CD4-positive, alpha-beta T cell treated with Interleukin-15 for 1 hour (primary cell): ENCODE data around the gene TXNL1.
"Not testable (repeated sequence)": the region's sequence is repeated elsewhere in the genome, so short reads cannot be mapped to it uniquely, and the experiment has no call there.

Experiments
- DNase-seq: peaks from one replicate; pipeline ENCODE4 v3.0.0-alpha.2; 2020

TXNL1 gene

DNA sequence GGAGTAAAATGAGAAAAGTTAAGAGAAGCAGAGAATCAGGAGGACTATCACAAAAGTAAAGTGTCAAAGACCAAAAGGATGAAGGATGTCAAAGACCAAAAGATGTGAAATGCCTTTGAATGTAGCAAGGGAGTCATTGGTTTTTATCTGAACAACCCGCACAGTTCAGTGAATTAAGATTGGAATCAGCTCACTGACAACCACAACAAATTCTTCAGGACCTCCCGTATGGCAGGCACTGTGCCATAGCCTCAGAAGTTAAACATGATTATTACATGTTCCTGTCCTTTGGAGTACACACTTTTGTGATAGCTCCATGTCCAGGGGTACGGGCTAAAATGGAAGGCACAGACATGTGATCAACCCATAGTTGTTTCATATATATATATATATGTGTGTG, 5.0 kb upstream of the TXNL1 start:
- DNase-seq = no peak

DNA sequence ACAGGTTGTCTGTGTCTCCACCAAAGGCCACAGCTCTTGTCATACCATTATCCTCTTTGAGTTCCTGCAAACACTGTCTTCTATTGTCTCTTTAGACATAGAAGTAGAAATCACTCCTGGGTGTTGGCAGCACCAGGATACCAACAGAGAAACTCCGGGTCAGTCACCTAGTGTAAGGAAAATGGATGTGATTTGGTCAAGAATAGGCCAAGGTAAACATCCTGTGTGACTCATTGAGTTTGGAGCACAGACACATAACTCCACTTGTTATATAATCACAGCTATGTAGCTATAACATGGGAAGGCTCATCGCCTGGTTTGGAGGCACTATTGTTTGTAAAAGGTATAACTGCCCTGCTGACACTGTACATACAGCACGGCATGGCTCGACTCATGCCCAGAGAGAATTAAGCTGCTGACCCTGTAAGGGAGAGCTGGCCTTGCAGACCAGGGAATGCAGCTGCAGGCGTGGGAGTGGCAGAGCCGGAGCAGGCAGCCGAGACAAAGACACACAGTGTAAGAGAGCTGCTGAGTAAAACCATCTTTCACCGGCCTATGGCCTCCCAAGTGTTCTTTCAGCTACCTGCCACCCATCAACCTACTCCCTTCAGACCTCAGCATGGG, 3.4 kb upstream of the TXNL1 start:
- no peak for DNase-seq

DNA sequence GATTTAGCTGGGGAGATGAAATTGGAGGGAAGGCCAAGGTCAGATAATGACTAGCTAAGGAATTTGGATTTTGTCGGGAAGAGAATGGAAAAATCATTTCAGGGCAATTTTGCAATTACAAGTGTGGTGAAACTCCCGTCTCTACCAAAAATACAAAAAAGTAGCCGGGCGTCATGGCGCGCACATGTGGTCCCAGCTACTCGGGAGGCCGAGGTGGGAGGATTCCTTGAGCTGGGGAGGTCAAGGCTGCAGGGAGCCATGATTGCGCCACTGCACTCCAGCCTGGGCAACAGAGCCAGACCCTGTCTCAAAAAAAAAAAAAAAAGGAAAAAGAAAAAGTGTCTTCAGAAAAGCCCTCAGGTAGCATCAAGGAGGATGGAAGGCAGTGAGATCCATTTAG, 1.2 kb upstream of the TXNL1 start:
- DNase-seq = no peak

DNA sequence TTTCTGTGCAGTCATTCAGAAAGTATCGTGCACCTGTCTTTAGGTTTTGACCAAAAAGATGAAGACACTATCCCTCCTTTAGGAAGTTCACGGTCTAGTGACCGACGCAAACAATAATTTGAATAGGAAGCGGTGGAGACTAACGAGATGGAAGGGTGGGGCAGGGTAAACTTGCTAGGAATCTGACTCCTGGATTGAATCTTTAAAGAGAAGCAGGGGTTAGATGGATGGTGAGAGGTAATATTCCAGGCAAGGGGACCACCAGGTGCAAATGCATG, 651 bp upstream of the TXNL1 start:
- DNase-seq = no peak

DNA sequence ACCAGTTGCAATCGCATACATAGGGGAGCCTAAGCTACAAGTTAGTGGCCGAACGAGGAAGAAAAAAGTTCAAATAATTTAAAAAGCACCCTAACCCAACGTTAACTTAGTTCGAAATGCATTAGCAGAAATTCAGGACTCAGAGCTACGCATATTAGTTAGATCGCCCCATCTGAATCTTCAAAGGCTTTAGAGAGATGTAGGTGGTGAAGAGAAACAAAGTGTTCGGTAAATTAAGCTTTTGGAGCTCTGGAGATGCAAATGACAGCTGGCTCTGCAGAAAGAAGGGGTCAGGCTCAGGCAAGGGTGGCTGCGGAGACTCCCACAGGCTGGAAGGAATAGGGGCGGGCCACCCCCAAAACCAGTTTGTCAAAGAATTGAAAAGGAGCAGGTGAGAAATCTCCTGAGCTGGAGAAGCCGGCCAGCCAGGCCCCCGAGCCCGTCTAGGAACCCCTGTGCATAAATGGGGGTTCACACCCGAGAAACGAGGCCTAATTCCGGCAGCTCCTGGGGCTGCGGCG, 621 bp downstream of the TXNL1 start:
- DNase-seq = no peak

DNA sequence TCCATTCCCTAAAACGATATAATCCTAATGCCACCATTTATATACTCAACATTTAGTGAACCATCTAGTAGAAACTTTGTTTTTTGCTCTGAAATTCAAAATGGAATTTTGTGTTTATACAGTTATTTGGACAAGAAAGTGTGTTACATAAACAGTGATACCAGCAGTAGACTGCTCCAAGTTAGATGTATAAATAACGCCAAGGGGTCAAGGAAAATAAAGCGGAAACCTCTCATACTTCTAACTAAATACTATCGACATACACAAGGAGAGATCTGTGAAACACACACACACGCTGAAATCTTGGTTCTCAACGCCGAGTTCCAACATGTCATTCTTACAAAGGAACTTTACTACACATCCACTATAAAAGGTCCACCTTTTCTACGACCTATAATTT, 1.2 kb downstream of the TXNL1 start:
- no peak for DNase-seq

DNA sequence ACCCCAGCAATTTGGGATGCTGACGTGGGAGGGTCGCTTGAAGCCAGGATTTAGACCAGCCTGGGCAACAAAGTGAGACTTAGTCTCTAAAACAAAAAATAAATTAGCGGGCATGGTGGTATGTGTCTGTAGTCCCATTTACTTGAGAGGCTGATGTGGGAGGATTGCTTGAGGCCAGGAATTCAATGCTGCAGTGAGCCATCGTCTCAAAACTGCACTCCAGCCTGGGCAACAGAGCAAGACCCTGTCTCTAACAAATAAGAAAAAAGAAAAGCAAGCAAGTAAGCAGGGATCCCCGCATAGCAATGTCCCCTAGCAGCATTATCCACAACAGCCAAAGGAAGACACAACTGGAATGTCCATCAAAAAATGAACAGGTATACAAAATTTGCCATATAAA, 3.4 kb downstream of the TXNL1 start:
- no peak for DNase-seq

DNA sequence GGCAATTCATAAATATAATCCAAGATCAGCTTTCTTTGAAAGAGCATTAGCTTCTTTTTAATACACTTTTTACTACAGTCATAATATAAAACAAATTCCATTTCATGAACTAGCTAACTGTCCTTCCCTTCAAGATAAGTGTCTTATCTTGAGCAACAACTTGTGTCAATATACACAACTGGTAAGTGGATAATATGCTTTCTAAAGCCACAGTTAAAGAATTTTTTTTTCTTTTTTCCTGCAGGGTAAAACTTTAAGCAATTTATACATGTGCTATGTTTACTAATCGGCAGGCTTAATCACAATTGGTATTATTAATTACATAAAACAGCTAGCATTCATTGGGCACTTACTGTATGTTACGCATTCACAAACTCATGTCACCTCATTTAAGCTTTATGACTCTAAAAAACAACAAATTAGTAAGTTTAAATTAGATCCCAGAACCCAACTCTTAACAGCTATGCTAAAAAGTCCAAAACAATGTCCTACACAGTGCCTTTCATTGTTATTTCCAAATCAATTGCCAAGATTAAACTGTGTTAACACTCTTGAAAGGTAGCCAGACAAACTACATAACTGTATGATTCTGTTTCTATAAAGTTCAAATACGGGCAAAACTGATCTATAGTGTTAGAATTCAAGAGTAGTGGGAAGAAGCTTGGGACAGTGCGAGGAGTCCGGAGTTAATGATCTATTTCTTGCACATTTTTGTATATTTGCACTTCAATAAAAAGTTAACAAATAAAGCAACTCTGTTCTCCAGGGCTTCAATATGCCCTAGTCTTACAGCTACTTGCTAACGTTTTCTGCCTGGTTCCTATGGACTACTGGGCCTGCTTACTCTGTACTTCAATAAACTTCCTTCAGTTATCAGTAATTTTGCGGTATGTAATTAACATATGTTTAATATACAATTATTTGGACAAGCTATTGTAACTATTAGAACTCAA, 6.0 kb downstream of the TXNL1 start:
- DNase-seq = no peak

DNA sequence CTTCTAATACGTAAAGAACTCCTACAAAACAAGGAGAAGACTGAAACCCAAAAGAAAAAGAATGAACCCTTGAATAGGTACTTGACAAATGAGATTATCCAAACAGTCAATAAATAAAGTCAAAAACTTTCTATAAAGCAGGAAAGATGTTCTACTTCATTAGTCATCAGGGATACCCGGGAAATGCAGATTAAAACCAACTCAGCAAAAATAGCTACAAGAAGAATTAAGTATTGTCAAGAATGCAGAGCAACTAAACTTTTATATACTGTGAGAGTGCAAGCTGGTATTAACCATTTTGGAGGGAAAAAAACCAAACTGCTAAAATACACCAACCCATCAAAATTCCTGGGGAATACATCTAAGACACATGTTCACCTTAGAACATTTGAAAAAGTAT, 10.4 kb downstream of the TXNL1 start:
- DNase-seq = no peak

DNA sequence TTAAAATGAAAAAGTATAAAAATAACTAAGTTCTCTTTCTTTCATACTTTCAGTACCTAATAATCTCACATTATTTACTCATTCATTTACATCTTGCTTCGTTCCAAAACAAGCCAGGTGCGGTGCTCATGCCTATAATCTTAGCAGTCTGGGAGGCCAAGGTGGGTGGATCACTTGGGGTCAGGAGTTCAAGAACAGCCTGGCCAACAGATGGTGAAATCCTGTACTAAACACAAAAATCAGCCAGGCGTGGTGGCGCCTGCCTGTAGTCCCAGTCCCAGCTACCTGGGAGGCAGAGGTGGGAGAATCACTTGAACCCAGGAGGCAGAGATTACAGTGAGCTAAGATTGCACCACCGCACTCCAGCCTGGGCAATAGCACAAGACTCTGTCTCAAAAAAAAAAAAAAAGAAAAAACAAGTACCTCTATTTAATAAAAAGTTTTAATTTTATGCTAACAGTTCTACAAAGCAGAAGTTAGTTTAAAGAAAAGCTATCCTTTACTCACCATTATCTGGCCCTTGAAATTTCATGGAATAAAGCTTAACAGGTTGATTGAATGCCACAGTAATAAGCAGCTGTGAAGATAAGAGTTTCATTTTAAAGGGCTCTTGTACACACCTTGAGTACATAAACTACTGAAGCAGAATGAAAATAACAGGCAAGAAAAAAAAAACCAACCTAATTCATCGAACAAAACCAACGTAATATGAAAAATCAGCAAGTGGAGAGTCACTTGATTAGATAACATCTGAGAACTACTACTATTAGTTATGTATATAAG, 22.5 kb downstream of the TXNL1 start:
- DNase-seq = no peak

DNA sequence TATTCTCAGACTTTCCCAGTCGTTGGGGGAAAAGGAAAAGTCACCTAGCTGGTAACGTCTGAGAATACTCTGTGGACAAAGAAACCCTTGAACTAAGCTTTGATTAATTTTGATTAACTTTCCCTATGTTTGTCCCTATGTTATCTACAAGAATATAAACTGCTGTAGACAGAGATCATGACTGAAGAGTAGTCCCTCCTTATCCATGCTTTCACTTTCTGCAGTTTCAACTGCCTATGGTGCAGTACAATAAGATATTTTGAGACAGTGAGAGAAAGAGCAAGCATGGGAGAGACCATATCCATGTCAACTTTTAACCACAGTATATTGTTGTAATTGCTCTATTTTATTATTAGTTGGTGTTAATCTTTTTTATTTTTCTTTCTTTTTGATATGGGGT, 31.8 kb downstream of the TXNL1 start:
- no peak for DNase-seq

DNA sequence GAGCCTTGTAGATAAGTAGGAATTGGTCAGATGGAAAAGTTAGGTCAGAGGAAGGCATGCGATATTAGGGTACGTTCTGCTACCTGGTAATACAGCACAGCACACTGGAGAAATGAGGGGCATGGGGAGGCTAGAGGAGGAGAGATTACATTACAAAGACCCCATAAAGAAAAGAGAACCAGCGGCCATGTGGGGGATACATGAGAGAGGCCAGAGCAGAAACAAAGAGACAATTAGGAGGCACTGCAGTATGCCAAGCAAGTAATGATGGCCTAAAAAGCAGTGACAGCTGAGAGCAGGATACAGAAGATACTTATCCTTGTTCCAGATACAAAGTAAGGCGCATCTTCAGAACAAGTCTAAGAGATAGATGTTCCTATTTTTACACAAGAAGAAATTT, 40.0 kb downstream of the TXNL1 start:
- DNase-seq = no peak

DNA sequence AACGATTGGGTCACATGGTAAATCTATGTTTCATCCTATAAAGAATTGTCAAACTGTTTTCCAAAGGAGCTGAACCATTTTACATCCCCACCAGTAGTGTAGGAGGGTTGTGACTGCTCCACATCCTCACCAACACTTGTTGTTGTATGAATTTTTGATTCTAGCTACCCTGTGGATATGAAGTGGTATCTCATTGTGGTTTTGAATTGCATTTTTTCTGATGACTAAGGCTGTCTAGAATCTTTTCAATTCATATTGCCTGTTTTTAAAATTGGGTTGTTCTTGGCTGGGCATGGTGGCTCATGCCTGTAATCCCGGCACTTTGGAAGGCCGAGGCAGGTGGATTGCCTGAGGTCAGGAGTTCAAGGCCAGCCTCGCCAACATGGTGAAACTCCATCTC, 44.5 kb downstream of the TXNL1 start:
- DNase-seq = no peak

DNA sequence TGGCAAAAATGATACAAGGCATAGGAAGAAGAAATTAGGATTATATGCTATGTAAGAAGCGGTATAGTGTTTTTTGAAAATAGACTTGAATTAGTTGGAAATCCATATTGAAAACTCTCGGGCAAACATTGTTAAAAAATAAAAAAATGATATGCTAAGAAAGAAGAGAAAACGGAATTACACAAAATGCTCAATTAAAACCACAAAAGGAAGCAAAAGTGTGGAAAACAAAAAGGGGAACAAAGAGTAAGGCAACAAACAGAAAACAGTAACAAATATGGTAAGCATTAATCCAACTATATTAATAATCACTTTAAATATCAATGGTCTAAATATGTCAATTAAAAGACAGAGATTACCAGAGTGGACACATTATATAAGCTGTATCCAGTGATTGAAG, 58.4 kb downstream of the TXNL1 start:
- no peak for DNase-seq

DNA sequence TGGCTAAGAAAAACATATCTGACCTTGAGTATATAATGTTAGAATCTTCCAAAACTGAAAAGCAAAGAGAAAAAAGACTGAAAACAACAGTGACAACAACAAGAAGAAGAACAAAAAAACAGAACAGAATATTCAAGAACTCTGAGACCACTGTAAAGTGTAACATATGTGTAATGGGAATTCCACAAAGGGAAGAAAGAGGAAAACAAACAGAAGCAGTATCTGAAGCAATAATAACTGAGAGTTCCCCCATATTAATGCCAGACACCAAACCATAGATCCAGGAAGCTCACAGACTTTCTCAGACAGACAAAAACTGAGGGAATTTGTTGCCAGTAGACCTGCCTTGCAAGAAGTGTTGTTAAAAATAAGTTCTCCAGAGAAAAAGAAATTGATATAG, 58.9 kb downstream of the TXNL1 start:
- no peak for DNase-seq

DNA sequence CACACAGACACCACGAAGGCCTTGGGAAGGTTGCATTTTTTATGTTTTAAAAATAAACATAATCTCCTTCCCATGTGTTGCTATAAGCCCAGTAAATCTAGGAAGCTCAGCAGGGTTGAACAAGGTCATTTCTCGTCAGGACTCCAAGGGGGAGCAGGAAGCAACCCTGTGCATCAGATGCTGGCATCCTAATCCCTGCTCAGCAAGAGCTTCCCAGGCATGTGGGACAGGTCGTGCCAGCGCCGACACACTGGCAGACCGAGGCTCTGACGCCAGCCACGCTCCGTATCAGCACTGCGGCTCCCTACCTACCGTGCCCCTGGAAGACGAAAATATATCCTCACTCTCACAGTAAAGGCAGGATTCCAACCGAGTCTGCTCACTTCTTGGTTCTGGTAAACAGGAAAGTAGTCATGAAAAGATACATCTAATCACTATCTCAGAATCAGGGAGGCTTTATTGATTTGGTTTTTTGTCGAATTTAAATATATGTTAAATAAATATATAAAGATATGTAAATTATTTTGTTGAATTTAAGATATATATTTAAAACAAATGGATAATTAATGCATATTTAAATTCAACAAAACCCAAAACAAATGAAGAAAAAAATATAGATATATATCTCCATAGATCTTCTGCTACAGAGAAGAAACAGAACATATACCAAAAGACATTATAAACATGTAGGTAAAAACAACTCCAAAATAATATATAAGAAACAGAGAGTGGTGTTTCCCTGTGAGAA, 61.4 kb downstream of the TXNL1 start:
- no peak for DNase-seq

DNA sequence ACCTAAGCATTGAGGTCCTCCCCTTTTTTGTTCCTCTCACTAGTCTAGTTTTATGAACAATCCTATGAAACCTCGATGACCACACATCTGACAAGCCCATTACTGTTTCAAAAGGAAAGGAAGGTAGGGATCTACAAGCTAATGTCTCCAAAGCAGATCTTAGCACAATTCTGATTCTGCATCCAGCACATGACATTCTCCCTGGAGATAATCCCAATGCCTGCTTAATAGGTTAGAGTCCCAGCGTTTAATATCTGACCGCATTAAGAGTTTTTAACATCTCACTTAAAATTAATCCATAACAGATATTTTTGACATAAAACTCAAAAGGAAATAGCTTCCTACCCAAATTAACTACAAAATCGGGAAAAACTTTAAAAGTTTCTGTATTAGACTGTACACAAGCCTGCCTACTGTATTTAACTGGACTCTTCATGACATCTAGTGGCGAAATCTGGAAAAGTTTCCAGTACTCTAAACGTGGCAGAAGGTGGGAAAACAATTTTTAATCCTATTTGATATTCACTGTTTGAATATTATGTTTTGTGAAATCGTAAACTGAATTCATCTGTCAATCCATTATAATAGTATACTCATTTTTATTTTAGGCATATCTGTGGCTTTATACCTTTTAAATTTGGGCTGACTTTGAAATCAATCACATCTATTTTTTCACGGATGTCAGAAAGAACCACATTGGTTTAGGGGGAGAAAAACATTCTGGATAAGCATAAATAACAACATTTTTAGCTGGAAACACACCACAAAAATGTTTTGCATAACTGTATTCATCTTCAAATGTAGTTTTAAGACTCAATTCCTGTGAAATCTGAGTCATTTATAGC, 62.4 kb downstream of the TXNL1 start:
- DNase-seq = no peak

DNA sequence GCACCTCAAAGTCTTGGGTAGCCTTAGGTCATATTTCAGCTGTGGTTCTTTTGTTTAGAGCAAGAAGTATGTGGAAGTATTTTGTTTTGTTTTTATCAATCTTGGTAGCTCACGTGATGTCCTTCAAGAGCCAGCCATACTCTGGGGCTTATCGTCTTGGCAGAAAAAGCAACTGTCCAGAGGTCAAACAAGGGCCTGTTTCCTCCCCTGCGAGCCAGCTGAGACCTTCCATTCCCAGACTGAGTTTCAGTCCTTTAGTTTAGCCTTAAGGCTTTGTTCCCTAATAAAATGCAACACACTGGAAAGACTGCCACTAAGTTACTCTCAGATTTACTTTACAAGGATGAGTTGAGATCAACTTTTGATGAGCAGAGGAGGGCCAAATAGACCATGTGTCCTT, 63.5 kb downstream of the TXNL1 start:
- DNase-seq = no peak

DNA sequence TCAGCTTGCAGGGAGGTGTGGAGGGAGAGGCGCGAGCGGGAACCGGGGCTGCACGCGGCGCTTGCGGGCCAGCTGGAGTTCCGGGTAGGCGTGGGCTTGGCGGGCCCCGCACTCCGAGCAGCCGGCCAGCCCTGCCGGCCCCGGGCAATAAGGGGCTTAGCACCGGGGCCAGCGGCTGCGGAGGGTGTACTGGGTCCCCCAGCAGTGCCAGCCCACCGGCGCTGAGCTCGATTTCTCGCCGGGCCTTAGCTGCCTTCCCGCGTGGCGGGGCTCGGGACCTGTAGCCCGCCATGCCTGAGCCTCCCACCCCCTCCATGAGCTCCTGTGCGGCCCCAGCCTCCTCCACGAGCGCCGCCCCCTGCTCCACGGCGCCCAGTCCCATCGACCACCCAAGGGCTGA, 66.1 kb downstream of the TXNL1 start:
- DNase-seq = not testable (repeated sequence)

DNA sequence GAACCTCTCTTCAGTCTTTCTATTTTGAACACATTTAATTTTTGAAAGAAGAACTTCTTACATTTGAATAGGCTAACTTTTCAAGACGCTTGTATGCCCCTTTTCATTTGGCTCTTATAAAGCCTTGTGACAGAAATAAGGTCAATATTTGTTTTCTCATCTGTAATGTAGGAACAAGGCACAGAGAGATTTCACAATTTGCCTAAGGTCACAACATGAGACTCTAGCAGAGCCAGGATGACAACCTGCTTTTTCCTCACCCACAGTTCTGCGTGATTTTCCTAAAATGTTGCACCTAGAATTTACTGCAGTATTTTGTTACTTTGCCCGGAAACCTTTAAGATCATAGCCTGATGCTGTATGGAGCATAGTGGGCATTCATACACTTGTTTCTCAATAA, 67.4 kb downstream of the TXNL1 start:
- DNase-seq = no peak

DNA sequence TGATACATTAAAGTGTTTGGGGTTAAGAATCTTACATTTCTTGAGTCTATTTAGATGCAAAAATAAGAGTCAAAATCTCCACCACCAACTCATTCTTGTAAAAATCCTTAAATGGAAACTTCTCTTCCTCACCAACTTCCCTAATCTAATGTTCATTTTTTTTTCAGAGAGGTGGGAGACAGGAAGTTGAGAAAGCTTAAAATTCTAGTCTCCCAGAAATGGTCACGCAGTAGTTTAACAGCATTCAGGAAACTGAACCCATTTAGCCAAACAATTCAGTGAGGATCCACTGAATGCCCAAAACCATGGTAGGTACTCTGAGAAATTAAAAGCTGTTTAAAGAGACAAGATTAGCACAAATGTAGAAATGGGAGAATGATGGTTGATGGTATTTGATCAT, 69.0 kb downstream of the TXNL1 start:
- no peak for DNase-seq

DNA sequence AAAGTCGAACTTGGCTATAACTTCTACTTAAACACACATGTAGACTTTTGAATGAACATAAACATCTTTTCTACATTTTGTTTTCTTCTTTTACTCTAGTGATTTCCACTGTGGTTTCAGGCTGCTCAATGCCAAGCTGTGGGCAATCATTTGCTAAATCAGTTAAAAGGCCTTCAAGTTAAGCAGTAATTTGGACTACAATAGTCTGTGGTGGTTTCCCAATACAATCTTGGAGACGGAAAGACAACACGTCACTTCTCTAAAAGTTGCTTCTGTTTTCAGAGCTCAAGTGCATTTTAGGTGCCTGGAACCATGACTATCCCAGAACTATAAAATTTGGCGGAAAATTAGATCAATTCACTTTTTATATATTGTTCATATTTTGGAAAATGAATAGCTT, 69.4 kb downstream of the TXNL1 start:
- DNase-seq = no peak
